ENCODE data around the gene PKN3.

The PKN3 gene

GRCh38 chr9:128750926-128751595 lies 48.8 kb downstream of the PKN3 start:
- no peak for DNase-seq

GRCh38 chr9:128753627-128754026 lies 51.3 kb downstream of the PKN3 start:
- no peak for DNase-seq

DNA sequence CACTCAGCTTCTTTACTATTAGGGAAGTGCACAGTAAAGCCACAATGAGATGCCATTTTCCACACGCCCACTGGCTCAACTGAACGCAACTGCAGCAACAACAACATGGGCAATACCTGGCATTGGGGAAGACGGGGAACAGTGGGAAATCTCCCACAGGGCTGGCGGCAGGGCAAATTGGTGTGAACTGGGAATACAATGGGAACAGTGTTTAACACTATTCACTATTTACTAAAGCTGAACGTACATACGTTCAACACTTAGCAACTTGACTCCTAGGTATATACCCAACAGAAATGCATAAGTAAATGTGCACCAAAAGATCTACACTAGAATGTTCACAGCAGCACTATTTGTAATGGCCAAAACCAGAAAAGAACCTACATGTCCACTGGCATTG lies 55.3 kb downstream of the PKN3 start:
- DNase-seq: no peak

DNA sequence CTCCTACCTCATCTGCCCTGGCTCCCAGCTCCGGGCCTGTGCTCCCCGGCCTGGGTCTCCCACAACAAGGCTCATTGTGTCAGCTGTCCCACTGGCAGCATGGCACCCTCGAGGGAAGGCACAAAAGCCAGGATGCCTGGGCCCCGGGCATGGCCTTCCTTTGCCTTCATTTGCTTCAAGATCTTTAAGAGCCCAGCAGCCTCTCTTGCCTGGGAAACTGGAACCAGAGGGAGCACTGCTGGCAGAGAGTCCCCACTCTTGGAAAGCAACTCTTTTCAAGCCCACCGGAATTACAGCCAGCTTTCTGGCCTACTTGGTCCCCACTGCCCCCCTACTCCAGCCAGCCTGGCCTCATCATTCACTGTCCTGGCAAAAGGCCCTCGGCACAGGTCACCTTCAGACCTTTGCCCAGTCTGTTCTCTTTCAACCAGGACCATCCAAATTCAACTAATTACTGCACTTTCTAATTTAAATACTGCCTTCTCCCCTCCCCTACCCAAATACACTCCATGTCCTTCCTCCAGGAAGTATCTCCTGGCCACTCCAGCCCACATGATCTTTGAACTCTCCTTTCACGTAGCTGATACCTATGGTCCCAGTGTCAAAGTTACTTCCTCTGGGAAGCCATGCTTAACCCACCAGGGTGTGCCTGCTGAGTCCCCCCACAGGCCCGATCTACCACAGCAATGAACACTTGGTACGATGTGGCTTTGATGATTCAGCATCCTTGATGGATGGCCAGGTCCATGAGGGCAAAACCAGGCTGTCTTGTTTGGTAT lies 60.6 kb downstream of the PKN3 start:
- DNase-seq: no peak

DNA sequence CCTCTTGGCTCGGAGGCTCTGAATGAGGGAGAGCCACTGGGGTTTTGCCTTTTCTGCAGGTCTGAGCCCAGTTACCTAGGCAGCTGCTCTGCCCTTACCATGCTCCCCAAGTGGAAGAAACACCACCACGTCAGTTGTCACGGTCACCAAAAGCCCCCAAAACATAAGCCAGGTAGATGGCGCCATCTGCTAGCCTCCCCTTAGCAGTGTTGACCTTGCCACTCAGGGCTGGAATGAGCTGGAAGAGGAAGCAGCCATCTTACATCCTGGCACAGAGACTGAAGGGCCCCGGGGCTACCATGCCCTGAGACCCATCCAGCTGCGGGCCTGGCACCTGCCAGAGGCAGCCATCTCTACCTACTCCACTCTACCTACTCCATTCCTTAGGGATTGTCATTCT lies 62.1 kb downstream of the PKN3 start:
- no peak for DNase-seq

DNA sequence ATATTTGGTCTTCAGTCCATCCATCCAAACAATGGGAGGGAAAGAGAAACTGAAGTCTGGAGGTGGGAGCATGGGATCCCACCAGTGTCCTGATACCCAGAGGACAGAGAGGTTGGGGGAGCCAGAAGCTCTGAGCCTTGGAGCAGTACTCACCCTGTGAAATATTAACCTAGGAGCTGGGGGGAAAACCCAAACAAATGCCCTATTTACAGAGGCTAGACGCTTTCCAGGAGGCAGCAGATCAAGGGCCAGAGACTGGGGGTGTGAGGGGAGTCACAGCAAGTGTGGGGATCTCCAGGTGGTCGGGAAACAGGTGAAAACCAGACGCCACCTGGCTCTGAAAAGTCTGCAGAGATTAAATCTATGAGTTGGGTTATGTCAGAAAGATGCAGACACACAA lies 63.2 kb downstream of the PKN3 start:
- no peak for DNase-seq

DNA sequence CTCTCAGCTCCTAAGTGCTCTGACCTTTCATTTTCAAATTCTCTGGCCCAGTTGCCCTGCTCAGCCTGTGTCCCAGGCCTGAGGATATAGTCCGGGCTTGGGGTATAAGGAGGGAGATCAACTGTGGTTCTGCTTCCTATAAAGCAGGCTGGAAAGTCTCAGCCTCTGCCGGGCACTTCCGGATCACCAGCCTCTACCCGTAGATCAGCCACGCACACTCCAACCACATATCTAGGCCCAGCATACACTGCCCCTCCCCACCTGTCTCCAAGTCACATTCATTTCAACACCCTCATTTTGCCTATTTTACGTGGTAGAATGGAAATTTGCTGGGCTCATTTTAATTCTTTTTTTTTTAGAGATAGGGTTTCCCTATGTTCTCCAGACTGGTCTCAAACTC lies 66.3 kb downstream of the PKN3 start:
- no peak for DNase-seq
